HG02884 (cell line): ENCODE results near the gene LGALS3BP.

Experiments used
- ATAC-seq: cut with Tn5 transposase; IDR thresholded peaks from one replicate; pipeline ENCODE4 v1.9.1; 2021; ENCODE audit warnings: mild to moderate bottlenecking, moderate library complexity; ENCODE audit not compliant: unreplicated experiment

LGALS3BP gene

DNA sequence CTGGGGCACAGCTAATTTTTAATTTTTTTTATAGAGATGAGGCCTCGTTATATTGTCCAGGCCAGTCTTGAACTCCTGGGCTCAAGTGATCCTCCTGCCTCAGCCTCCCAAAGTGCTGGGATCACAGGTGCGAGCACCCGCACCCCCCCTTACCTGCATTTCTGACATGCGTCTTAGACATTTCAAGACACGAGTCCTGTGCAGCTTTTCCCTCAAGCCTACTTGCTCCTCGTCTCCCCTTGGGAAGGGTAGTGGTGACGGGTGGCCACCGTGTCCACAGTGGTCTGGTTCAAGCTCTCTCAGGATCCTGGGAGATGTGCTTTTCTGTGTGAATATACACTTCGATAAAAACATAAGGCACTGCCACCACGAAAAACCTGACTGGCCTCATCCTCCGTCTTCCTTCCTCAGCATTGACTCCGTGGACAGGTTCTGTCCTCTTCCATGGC lies 20.2 kb upstream of the LGALS3BP start:
- no peak for ATAC-seq

- ATAC-seq, result no peak
Measured at GRCh38 chr17:78999056-78999768, 19.5 kb upstream of the LGALS3BP start.

DNA sequence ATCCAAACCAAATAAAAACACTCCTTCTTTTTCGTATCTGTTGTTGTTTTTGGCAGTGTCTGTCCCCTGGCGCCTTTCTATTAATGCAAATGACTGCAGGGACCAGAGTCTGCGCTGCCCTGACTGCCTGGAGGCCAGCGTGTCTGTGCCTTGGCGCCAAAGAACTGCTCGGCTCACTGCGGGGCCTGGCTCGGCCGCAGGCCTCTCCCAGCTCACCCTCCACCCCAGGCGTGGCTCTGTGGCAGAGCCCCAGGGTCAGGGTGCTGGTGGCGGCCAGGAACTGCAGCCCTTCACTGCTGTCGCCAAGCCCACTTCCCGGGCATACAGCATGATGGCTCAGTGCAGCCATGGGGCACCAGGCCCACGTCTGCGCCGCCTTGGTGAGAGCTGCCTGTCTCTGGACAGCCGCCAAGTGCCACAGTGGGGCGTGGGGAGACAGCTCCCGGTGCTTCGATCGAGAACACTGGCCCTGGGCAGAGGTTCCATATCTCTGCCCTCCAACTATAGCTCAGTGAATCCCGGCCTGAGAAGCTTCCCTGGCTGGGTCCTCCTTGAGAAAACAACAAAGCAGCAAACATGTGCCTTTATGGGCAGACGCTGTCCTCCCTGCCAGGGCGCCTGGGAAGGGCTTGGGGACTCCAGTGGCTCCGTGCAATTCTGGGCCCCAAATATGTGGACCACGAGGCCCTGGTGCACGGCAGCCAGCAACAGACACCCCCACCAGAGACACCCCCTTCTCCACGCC lies 18.8 kb upstream of the LGALS3BP start:
- ATAC-seq, result no peak

GRCh38 chr17:78997881-78998280 lies 18.2 kb upstream of the LGALS3BP start:
- no peak for ATAC-seq

DNA sequence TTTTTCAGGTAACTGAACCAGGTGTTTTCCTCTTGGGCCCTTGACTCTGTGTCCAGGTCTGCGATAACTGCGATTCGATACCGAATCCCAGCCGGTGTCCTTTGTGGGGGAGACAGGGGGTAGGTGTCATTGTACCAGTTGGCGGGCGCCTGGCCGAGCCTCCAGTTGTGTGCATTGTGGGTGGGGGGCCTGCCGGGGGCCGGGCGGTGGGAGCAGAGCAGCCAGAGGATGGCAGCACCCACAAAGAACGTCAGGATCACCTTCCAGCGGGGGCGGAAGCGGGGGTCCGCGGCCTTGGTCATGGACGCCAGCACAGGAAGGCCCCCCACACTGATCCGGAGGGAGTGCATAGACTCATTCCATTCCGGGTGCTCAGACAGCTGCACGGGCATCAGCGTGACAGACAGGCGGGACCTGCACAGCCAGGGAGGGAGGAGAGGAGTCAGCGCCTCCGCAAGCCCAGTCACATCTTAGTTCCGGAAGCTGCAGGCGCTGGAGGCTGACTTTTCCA lies 17.6 kb upstream of the LGALS3BP start:
- ATAC-seq, result no peak

DNA sequence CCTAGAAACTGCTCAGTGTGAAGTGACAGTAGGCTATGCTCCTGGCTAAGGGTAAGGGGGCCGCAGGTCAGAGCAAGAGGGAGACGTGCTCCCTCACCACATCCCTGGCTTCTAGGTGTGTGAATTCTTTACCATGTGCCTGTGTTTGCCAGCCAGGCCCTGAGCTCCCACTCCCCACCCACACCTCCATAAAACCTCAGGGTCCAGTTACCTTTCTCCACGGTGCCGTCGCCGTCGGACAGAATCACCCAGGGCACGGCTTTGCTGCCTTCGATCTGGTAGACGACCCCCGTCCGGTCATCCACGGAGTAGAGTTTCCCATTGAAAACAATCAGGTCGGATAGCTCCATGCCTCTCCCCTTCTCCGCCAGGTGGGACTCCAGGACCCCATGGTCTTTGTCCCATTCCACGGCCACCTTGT lies 17.1 kb upstream of the LGALS3BP start:
- ATAC-seq, result no peak

GRCh38 chr17:78995761-78996451 lies 16.2 kb upstream of the LGALS3BP start:
- ATAC-seq, result no peak

DNA sequence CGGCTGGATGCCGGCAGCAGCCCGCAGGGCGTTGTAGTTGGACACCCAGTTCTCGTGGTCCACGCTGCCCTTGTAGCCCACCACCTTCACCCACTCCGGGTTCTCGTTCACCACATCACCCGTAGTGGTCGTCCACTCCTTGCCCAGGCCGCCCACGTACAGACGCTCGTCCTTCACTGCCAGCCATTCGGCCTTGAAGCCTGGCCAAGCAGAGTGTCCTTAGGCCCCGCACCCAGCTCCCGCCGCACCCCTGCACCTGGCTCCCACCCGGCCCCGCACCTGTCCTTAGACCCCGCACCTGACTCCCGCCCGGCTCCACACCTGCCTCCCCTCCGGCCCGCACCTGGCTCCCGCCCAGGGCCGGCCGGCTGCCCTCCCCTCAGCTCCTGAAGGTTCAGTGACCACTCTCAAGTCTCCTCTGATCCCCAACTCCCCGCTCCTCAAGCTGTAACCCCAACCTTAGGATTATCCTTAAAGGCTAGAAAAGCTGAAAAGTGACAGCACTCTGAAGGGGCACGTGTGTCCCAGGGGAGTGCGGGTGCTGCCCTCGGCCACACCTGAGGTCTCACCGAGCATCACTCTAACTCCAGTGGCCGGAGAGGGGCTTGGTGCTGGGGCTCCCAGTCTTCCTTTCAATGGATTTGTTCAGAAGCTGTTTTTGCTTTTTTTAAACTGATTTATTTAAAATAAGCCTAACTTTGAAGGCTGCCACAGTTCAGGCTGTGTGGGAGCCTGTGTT lies 15.5 kb upstream of the LGALS3BP start:
- ATAC-seq, result no peak

DNA sequence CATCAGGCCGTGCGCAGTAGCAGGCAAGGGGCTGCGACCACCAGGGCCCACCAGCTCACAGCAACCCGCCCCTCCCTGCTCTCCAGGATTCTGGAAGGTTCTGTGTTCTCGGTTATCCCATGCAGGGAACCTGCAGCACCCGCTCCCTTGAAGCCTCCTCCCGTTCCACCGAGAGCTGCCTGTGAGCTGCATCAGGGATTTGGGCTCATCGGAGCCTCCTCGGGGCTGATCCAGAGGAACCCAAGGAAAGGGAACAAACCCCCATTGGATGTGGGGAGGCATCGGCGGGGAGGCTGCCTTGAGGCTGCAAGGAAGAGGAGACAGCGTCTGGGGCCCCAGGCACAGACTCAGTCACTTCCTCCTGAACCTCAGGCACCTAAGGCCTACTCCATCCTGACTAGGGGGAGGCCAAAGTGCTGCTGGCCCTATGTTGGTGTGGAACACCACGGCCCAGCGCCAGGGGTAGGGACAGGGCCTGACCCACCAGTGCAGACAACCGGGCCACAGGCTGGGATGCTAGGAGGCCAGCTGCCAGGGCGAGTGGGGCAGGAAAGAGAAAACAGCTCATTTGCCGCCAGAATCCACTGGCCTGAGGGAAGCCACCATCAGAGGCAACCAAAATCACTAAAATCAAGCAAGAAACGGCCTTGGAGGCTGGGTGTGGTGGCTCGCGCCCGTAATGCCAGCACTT lies 14.4 kb upstream of the LGALS3BP start:
- no peak for ATAC-seq

DNA sequence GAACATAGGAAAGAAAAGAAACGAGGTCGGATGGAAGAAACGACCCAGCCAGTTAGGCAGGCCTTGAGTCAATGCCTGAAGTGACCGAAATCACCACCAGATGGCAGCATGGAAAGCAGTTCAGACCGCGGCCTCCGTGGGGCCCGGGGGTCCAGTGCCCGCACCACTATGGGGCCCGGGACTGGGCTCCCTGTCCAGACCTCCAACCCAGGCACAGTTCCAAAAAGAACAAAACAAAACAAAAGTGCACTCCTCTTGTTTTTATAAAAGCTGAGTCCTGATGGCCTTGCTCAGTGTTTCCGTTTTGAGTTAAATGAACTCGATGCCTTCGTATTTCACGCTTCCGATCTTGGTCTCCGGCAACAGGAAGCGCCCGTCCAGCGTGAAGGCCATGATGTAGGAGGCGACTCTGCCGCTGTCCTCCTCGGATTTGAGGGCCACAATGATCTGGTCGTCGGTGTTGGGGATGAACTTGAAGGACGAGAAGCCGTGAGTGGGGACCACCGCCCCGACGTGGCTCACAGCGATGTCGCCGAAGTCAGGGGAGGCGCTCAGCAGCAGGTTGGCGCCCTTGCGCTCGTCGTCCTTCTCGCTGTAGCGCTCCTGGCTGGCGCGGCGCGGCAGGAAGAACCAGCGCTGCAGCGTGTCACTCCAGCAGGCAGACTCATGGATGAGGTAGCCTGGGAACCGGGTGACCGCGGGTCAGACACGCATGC lies 13.7 kb upstream of the LGALS3BP start:
- no peak for ATAC-seq

- no peak for ATAC-seq
Measured at GRCh38 chr17:78992542-78993212, 13.0 kb upstream of the LGALS3BP start.

DNA sequence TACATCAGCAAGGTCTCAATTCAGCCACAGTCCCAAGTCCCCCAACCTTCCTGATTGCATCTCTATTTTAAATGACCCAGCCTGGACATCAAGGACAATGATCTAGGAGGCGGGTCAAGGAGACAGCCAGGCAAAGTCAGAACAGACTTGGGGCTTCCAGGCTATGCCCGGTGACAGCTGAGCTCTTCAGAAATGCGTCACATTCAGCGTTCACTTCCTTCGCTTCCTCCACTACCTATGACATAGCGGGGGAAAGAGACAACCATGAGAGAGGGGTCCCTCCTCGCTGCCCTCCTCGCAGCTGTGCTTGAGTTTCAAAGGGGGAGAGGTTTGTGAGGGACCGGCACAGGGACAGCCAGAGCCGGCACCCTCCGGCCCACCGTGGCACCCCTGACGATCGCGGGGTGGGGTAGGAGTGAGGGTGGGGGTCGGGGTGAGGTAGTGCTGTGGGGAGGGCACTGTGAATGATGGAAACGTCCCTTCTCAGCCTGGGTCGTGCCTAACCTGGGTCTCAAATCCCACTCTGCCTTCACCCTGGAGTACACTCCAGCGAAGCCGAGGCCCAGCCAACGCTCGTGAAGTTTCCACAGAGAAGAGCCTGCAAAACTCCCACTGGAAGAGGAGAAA lies 12.3 kb upstream of the LGALS3BP start:
- ATAC-seq, result no peak

GRCh38 chr17:78991017-78991738 lies 11.5 kb upstream of the LGALS3BP start:
- no peak for ATAC-seq

- ATAC-seq, result no peak
Measured at GRCh38 chr17:78990349-78991016, 10.8 kb upstream of the LGALS3BP start.

DNA sequence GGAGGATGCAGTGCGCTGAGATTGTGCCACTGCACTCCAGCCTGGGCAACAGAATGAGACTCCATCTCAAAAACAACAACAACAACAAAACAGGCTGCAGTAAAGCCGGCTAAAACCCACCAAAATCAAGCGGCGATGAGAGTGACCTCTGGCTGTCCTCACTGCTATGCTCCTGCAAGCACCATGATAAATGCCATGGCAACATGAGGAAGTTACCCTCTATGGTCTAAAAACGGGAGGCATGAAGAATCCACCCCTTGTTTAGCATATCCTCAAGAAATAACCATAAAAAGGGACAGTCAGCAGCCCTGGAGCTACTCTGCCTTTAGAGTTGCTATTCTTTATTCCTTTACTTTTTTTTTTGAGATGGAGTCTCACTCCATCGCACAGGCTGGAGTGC lies 8.4 kb upstream of the LGALS3BP start:
- ATAC-seq, result no peak

DNA sequence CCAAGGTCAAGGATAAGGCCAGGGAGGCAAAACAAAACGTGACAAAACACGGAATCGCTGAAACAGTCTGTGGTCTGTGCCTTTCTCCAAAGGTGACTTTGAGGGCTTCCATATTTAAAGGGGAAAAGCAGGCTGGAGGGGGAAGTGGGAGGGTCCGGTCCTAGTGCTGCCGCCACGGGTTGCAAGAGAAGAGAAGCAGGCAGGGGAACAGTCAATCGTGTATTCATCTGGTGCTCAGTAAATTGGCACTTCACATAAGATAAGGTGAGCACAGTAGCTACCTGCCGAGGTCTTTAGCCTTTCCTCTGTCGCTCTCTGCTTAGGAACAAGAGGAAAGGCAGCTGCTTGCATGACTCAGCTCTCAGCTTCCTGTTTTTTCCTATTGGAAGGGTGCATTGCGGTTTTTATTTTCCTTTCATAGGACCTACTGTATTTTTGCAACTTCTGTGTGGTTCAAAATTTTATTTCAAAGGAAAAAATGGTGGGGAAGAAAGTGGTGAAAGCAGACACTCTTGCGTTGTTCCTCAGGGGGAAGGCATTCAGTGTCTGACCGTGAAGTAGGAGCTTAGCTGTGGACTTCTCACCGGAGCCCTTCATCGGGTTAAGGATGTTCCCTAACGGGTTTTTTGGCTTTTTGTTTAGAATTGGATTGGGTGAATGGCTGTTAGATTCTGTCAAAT lies 7.1 kb upstream of the LGALS3BP start:
- ATAC-seq, result no peak
